ENCODE measurements around the gene FGF18.

DNA sequence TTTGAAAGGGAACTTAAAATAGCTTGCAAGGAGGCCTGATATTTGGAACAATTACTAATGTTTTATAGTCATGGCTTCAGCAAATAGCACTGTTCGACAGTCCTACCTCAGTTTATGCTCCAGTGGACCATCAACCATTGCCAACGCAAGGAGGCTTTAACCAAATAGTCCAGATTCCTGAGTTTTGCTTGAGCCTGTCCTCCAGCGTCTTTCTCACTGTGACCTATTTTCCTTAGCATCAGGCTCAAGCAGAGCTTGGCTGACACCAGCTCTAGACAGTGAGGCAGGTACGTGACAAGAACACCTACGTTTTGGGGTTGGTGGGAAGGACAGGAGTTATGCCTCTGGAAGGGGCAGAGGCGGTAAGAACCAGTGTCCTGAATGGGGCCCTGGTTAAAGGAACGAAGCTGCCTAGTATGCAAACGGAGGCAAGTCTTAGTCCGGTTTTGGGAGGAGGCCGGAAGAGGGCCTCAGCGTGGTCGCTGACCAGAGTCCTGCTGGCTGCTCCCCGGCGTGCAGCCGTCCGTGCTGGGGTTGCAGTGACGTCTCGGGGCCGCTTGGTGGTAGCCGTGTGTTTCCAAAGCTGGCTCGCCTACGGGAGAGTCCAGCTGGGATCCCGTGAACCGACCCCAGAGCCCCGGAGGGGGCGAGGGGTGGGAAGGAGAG, 998 bp upstream of the FGF18 start:
- TF ChIP-seq EZH2 (IDR thresholded peaks at IDR 0.05; ENCODE audit: insufficient read depth, poor library complexity, severe bottlenecking) (no peak), EZH2phosphoT487 (IDR thresholded peaks at IDR 0.05; ENCODE audit: insufficient read depth, low read depth) (no peak)

All from GM23248 (cell line).